GM10847 (cell line): ENCODE data around the gene HYAL3.

Source experiments
- POLR2A ChIP-seq: IDR thresholded peaks from 2 replicates; pipeline ENCODE4 v1.6.1; 2011; ENCODE audit not compliant: insufficient read length; ENCODE audit errors: extremely low read depth

The HYAL3 gene

DNA sequence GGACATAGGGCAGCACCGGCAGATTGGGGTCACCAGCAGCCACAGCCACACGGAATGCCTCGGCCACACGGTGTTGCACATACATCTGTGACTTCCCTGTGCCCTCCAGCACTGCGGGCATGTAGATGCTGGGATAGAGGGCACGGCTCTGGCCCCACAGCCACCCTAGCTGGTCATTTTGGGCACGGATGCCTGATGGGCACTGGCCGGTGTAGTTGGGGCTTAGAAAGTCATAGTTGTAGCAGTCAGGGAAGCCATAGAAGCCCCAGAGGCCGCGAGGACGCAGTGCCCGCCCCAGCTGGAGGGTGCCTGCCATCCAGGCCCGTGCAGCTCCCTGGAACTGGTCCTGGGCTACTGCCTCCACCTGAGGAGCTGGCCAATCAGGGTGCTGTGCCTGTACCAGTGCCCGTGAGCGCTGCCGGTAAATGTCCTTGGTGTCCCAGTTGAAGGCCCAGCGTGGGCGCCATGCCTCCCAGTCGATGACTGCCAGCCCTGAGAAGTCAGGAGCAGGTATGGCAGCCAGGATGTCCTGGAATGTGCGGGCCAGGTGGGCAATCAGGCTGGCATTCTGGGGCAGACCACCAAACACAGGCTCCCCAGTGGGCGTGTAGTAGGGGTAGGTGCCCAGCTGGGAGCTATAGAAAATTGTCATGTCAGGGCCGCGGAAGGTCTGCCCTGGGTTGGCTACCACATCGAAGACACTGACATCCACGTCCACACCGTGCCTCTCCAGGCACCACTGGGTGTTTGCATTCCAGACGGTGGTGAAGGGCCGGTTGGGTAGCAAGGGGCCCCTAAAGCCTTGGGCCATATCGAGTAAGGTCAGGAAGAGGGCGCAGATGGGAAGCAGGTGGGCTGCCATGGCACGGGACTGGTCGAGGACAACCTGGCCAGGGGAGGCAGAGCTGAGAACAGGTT is 3.1 kb upstream of the HYAL3 start:
- TF ChIP-seq POLR2A = no peak

DNA sequence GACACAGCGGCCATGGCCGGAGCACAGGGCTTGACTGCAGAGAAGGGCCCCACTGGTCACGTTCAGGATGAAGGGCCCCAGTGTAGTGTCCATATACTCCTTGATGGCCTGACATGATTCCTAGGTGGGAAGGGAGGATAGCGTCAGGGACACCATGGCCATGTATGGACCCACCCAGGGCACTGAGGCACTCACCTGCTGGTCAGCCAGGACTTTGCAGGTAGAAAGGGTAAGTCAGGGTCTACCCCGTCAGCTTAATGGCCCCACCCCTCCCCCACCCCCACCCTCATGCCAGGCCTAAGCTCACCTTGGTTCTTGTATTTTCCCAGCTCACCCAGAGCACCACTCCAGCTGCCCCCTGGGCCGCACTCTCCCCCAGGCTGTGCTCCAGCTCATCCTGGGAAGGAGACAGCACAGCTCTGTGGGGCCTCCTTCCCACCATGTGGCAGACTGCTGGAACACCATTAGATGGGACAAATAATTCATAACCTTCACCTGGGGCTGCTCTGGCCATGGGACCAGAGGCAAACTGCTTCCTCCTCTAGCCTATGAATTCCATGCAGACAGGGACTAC is 1.6 kb upstream of the HYAL3 start:
- no peak for TF ChIP-seq POLR2A

DNA sequence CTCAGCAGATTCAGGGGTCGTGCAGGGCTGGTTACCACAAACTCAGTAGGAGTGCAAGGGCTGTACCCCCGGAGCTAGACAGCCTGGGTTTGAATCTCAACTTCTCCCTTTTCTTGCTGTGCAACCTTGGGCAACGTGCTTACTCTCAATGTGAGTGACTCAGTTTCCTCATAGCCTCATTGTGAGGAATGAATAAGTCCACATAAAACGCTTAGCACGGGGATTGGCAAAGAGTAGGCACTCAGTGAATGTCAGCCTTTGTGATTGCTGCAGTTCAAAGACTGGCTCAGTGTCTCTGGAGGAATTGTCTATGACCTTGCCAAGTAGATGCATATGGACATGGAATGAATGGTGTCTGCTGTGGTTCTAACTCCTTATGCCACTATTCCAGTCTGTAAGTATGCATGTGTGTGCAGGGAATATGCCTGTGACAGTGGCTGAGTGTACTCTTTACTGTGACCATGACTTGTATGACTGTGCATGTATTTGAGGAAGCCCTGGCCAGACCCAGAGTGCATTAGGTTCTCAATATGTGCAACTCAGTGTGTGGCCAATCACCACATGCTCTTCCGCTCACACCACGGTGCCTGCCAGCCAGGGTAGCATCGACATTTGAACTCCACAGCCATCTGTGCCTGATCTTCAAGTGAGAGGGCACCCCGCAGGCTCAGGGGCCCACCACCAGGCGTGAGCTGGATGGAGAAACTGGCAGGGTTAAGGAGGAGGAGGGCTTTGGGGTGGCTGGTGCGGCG is 900 bp upstream of the HYAL3 start:
- TF ChIP-seq POLR2A = no peak

DNA sequence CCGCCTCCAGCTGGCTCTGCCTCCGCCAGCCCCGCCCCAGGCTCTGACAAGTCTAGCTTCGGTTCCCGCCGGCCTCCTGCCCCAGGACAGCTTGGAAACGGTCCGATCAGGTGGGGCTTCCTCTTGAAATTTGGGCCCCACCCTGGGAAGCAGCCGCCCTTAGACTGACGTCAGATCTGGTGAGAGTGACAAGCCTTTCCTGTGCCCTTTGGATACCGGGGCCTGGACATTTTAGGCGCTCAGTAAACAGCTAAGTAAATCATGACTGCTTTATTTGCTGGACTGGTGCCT is 378 bp upstream of the HYAL3 start:
- TF ChIP-seq POLR2A = no peak

DNA sequence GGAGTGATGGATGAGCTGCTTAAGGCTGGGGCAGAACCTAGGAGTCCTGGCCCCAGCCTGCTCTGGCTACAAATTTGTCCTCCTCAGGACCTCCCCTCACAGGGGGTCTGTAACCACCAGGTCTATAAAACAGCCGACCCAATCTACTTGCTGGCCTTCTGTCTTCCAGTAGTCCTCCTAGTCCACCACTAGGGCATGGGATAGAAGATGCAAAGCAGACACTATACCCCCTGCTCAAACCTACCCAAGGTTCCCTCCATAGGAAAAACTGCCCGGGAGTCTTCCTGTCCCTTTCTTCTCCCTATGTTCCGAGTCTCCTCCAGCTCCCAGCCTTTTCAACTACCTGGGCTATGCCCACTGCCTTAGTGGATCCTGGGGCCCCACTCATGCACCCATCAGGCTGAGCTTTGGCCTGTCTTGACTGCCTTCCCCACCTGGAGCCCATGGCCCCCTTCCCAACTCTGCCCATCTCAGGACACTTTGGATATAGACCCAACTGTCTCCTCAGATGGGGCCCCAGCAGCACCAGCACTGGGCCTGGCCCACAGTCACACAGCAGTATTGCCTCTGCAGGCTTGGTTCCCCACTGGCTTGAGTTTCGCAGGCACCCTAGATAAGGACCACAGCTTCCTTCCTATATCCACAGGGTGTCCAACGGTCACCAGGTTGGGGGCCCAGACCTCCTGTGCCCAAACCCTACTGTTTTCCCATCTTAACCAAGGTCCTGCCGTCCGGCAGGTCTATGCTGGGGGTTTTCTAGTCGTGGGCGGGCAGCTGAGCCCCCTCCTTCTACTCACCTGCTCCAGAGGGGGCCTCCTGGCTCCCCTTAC is 1.1 kb downstream of the HYAL3 start:
- no peak for TF ChIP-seq POLR2A

DNA sequence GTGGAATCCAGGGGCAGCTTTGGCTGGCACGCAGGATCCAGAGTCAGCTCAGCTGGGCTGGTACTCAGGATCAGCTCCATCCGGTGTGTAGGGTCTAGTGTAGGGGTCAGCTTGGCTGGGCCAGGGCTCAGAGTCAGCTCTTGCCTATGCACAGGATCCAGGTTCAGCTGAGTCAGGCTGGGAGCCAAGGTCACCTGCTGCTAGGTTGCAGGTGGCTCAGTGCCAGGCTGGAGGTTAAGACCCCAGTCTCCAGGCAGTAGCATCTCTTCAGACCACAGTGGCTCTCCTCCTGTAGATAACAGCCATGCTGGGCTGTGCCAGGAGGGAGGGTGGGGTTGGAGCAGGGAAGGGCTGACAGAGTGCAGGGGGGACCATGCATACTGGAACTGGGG is 1.8 kb downstream of the HYAL3 start:
- TF ChIP-seq POLR2A = no peak

DNA sequence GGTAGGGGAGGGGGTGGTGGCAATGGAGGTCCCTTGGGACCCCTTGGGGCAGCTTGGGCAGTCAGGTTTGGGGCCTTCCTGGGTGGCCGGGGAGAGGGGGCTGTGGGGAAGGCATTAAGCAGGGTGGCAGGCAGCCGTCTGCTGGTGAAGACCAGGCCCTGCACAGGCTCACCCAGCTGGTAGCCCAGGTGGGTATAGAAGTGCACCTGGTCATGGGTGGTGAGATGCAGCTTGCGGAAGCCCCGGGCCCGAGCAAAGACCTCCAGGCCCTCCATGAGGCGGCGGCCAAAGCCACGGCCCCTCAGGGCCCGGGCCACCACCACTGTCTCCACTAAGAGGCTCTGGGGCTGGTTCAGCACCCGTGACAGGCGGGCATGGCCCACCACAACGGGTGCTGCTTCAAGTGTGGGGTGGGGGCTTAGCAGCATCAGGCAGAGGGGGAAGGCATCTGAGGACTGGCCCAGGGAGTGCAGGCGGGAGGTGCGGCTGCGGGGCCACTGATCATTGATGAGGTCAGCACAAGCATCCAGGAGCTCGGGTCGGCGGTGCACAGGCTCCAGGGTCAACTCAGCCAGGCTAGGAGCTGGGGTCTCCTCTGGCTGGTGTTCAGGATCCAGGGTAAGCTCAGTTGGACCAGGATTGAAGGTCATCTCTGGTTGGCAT is 2.4 kb downstream of the HYAL3 start:
- no peak for TF ChIP-seq POLR2A

DNA sequence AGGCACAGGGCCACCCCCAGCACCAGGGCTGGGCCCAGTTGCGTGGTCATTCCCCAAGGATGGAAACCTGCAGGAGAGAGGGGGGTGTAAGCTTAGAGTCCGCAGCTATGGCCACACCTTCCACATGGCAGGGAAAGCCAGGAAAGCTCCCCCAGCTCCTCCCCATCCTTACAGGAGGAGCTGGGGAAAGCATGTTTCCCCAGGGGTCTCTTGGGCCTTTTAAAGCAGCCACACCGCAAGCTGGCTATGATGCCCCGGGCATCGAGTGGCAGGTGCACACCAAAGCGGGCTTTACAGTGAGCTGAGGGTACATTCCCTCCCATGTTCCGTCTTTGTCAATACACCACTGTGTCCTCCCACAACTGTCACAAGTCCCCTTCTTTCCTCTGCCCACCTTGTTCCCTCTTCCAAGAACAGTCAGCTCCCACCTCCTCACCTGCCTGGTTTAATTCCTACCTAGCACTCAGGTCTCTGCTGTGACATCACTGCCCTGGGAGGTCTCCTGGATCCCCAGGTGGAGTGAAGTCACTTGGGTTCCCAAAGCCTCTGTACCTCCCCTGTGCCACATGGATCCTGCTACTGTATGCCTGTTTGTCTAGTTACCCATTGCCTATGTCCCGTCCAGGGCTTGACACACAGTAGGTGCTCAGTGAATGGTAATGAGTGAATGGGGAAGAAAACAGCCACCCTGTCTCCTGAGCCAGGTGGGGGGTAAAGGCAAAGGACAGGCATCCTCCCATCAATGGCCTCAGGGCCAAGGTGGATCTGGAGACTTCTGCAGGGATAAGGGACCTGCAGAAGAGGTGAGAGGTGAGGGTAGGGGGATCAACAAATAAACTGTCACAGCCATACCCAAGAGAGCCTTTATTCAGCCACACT is 3.4 kb downstream of the HYAL3 start:
- no peak for TF ChIP-seq POLR2A

DNA sequence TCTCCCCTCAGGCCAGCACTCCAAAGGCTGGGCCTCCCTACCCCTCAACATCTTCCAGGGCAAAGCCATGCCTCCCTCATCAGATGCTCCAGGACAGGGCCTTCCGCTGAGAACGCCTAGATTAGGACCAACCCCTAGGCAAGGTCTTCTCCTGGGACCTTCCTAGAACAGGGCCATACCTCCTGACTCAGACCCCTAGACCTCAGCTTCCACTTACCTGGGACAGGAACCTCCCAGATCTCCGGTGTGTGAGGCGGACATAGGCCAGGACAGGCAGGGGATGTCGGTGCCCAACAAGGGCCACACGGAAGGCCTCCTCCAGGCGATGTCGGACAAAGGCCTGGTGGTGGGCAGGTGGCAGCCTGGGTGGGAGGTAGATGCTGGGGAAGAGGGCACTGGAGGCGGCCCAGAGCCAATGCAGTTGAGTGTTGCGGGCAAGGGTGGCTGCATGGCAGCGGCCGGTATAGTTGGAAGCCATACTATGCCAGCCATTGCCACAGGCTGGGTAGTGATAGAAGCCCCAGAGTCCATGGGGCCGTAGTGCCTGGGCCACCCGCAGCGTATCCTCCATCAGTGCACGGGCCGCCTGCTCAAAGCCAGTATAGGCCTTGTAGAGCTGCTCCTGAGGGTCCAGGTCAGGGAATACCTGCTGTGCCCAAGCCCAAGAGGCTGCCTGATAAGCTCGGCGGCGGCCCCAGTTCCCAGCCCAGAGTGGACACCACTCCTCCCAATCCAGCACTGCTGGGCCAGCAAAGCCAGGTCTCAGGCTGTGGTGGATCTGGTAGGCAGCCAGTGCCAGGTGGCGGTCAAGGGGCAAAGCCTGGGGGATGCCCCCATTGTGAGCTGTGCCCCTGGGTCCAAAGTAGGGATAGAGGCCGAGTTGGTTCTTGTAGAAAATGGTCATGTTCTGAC is 4.5 kb downstream of the HYAL3 start:
- no peak for TF ChIP-seq POLR2A

DNA sequence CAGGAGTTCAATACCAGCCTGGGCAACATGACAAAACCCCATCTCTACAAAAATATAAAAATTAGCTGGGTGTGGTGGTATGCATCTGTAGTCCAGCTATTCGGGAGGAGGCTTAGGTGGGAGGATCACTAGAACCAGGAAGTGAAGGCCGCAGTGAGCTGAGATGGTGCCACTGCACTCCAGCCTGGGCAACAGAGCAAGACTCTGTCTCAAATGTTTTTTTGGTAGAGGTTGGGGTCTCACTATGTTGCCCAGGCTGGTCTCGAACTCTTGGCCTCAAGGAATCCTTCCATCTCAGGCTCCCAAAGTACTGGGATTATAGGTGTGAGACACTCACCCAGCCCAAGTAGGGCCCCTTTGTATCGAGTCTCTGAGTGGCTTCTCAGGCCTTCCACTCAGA is 5.1 kb downstream of the HYAL3 start:
- TF ChIP-seq POLR2A = no peak

DNA sequence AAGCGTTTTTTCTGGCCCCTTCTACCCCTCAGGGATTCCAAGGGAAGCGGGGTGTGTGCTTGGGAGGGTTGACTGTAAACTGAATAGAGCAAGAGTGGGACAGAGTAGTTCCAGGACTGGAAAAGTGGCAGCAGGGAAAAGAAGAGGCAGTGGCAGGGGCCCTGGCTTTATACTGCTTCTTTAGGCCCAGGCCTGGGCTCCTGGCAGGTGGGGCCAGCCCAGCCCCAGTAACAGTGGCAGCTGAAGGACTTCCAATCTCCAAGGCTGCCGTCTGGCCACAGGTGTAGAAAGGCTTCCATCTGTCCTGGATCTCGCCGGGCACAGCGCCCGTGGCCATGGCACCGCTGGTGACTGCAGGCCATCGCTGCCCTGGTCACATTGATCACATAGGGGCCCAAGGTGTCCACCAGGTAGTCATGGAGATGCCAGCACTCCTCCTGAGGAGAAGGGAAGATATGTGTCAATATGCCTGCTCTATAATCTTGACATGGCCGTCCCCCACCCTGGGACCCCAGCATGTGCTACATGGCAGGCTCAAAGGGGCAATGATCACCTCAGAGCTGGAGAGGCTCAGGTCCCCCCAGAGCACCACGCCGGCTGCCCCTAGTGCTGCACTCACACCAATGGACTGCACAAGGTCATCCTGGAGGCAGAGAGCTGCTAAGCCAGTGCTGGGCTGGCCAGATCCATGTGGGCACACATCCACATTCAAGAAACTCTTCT is 6.0 kb downstream of the HYAL3 start:
- TF ChIP-seq POLR2A = no peak
